Skeletal muscle cell (primary cell): ENCODE results near the gene MXD1.

Experiments used
- DNase-seq: peaks from one replicate; pipeline ENCODE4 v3.0.0-alpha.2; 2010; ENCODE audit warnings: low read depth
- H3K4me3 ChIP-seq: 2 replicates; pipeline ENCODE4 v1.5.1; 2011; ENCODE audit warnings: low read depth, mild to moderate bottlenecking, control low read depth, low read length, moderate library complexity

Gene MXD1

GRCh38 chr2:69969126-69969983, 54.4 kb downstream of the MXD1 start:
- no peak for DNase-seq
- H3K4me3 ChIP-seq, result no peak overlapping the region

DNA sequence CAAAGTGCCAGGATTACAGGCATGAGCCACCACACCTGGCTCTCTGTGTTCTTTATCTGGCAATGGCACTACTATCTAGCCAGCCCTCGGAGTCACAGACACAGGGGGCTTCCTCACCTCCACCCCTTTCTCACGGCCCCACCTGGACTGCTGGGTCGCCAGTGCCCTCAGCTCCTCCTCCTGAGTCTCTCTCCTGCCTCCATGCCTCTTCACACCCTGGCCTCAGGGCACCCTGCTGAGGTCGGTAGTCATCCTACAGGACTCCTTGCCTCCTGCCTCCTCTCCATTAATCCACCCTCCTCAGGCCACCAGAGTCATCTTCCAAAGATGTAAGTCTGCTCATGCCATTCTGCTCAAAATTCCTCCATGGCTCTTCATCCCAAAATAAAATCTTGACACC, 55.1 kb downstream of the MXD1 start:
- no peak overlapping the region for H3K4me3 ChIP-seq
- DNase-seq, result no peak

GRCh38 chr2:69972822-69973221, 57.9 kb downstream of the MXD1 start:
- DNase-seq, result no peak
- no peak overlapping the region for H3K4me3 ChIP-seq

- DNase-seq, result no peak
- no peak overlapping the region for H3K4me3 ChIP-seq
Observed at GRCh38 chr2:69973335-69973735, 58.4 kb downstream of the MXD1 start.

DNA sequence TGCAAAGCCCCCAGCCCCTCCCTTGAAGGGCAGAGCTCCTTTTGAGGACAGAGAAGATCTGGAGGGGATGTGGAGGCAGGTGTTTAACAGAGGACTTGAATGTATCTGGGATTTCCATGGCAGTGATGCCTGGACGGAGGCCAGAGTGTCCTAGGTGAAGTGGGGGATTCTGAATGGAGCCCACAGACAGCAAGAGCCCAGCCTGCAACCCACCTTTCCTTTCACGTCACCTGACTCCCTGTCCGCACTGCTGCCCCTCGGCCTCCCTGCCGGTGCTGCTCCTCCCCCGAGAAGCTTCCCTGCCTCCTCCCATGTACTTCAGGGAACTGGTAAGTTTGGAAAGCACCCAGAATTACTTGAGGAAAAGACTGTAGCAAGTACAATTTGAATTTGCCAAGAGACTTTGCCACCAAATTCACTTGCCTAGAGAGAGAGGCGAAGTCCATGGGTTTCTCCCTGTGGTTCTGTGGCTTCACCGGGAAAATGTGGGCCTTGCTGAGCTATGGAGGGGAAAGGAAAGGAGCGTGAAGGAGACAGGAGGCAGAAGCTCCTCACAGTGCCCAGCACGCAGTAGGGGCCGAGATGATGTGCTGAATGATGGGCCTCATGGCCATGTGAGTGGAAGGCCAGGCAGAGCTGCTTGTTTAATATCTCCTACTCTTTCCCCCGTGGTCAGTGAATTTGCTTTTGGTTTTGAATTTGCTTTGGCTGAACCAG, 60.4 kb downstream of the MXD1 start:
- no peak for DNase-seq

DNA sequence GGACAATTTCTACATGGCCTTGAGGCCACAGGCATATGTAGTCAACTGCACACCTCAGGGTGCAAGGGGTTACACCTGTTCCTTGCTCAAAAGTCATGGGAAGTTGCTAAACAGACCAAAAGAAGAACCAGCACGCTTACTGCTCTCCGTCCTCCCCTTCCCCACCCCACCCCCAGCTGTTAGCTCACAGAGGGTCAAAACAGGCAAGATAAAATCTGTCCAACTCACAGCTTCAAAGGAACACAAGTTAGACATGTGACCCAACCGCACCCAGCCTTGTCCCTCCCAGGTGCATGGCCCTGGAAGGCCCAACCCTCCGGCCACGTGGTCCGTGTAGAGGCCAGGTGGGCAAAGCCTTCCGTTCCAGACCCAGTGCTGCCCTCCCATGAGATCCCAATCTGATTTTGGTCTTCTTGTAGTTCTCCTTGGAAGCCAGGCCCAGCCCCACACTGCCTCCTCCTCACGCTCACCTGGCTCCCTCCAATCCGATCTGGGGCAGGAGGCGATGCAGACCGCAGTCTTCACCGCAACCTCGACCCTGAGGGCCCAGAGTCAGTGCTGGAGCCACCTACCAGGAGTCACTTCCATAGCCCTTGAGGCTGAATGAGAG, 61.0 kb downstream of the MXD1 start:
- DNase-seq, result no peak
- no peak overlapping the region for H3K4me3 ChIP-seq

More for the DNA sequence above, 60.4 kb downstream of the MXD1 start:
- H3K4me3 ChIP-seq, result no peak overlapping the region

DNA sequence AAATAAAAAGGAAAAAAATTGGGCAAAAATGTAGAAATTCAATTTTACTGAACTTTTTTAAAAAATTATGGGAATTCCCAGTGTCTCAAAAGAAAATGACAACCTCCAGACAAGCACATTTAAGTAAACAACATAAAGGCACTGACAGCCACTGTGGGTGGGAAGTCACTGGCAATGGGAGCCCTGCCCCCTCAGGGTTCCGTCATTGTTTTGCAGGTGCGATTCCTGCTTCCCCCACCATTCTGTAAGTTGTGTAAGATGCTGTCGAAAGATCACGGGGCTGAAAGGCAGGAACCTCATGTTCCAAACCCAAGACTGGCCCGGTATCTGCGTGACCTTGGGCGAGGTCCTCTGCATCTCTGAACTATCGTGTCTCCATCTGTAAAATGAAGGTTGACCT, 62.3 kb downstream of the MXD1 start:
- no peak overlapping the region for H3K4me3 ChIP-seq
- no peak for DNase-seq

DNA sequence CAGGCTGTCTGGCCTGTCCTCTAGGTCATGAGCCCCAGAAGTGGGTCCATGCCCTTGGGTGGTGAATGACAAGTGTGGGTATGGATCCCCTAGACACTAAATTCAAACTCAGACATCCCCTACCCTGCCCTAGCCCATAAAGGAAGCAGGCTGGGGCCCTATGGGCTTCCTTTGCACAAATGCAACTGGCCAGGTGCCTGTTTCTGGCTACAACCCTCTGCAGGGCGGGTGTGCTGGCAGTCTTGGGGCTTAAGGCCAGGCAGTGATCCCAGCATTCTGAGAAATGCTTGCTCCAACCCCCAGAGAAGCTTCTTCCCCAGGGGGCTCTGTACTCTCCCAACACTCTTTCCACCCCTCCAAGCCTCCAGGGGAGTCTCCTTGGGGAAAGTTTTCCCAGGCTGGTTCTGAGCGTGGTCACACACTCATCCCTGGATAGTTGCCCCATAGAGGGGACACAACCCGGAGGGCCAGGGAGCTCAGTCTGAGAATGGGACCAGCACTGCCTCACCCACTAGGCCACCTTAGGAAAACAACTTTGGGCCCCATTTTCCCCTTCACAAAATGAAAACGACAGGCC, 63.1 kb downstream of the MXD1 start:
- no peak for DNase-seq
- no peak overlapping the region for H3K4me3 ChIP-seq

GRCh38 chr2:69979902-69980807, 65.2 kb downstream of the MXD1 start:
- peak; percentile 6 for DNase-seq
- no peak overlapping the region for H3K4me3 ChIP-seq

GRCh38 chr2:69983392-69983966, 68.6 kb downstream of the MXD1 start:
- no peak overlapping the region for H3K4me3 ChIP-seq
- DNase-seq, result no peak

DNA sequence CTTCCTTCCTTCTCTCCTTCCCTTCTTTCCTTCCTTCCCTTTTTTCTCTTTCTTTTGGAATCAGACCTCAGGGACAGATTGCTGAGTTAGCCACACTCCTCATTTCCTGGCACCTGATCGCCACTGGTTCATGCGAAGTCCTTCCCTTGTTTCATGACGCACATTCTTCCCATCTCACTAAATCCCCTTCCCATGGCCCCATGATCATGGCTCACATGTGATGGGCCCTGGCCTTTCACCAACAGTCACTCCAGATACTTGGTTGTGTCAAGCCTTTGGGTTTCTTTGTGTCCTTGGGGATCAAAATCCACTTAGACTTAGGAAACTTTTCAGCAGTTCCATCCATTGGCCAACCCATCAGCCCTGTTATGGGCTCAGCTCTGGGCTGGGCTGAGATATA, 70.3 kb downstream of the MXD1 start:
- no peak overlapping the region for H3K4me3 ChIP-seq
- DNase-seq, result no peak

DNA sequence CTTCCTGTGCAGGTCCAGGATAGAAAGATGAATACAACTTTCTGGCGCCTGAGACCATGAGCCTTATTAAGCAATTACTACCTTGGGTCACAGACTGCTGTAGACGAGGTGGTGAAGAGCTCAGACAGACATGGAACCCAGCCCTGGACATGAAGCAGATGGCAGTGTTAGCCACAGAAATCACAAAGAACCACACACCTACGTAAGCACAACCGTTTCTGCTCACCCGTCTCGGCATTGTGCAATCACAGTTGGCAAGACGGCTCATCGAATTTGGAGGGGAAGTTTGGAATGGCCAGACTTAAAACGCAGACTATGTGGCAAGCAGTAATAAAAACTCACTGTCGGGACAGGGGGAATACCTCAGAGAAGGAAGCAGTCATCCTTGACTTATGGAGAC, 70.8 kb downstream of the MXD1 start:
- no peak overlapping the region for H3K4me3 ChIP-seq
- no peak for DNase-seq

- no peak overlapping the region for H3K4me3 ChIP-seq
- no peak for DNase-seq
Observed at GRCh38 chr2:69986691-69987090, 71.8 kb downstream of the MXD1 start.

GRCh38 chr2:69988086-69988635, 73.3 kb downstream of the MXD1 start:
- DNase-seq, result no peak
- H3K4me3 ChIP-seq, result no peak overlapping the region

DNA sequence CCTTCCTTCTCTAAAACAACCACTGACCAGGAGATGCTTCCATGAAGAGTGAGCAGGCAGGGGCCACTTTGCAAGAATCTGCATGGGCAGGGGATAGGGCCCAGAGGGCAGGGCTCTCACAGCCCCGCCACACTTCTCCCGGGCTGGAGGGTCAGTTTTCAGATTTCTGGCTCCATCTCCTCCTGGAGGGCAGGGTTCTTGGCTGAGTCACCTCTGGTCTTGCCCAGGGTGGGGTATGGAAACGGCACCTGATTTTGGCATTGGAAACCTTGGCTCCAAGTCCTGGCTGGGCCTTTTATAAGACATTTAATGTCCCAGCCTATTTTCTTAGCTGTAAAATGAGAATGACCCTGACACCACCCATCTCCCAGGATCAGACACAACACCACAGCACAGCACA, 74.1 kb downstream of the MXD1 start:
- H3K4me3 ChIP-seq, result no peak overlapping the region
- DNase-seq, result no peak

- H3K4me3 ChIP-seq, result no peak overlapping the region
- no peak for DNase-seq
Observed at GRCh38 chr2:69989441-69990105, 74.7 kb downstream of the MXD1 start.
